ENCODE measurements around the gene PACRG. TPM values are rescaled to one million over a fixed set of nuclear protein-coding genes. Genes with fewer than 3 reads are reported as not detected.

PACRG gene
- total RNA-seq, 1 donor from 2014 or later = under 0.01 TPM

DNA sequence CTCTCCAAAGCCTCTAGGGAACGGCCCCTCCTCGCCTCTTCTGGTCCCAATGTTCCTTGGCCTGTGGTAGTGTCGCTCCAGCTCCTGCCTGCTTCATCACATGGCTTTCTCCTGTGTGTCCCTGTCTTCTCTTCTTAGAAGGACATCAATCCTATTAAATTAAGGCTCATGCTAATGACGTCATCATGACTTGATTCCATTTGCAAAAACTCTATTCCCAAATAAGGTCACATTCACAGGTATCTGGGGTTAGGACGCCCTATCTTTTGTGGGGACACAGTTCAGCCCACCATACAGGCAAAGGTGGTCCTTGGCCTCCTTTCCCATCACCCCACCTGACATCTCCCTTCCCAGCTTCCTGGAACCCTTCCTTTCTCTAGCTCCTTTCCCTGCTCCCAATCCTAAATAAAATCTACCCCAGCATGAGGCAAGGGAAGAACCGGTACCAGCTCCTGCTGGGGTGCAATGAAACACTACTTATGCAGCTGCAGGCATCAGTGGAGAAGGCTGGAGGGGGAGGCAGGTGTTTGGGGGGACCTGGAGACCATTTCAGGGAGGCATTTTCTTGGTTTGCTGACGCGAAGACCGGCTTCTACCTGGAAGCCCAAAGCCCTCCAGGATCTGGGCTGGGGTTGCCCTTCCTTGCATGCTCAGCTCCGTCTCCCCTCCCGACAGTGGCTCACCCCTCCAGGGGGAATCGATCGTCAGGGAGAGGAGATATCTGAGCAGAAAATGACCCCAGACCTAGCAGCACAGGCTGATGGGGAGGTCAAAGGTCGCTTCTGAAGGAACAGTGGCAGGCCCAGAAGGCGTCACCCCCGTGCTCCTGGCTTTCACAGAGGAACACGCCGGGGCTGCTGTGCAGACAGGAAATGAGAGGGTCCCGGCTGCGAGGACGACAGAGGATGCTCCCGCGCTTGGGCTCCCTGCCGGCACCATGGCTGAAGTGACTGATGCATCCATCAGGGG is 615.1 kb downstream of the PACRG start:
- FAIRE-seq (no peak), DNase-seq (ENCODE audit: low read depth) (no peak)
- H3K27me3 ChIP-seq (ENCODE audit: control insufficient read depth, insufficient read depth, low read length) = no peaks in the 10 kb centered on the region
- TF ChIP-seq, protein P1, sequence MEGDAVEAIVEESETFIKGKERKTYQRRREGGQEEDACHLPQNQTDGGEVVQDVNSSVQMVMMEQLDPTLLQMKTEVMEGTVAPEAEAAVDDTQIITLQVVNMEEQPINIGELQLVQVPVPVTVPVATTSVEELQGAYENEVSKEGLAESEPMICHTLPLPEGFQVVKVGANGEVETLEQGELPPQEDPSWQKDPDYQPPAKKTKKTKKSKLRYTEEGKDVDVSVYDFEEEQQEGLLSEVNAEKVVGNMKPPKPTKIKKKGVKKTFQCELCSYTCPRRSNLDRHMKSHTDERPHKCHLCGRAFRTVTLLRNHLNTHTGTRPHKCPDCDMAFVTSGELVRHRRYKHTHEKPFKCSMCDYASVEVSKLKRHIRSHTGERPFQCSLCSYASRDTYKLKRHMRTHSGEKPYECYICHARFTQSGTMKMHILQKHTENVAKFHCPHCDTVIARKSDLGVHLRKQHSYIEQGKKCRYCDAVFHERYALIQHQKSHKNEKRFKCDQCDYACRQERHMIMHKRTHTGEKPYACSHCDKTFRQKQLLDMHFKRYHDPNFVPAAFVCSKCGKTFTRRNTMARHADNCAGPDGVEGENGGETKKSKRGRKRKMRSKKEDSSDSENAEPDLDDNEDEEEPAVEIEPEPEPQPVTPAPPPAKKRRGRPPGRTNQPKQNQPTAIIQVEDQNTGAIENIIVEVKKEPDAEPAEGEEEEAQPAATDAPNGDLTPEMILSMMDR (IDR thresholded peaks at IDR 0.05; ENCODE audit: insufficient read depth, low read length, severe bottlenecking) = no peak
- H3K4me3 ChIP-seq (ENCODE audit: low read depth, low read length) = no peak overlapping the region
- no peaks in the 10 kb centered on the region for H3K36me3 ChIP-seq (ENCODE audit: control insufficient read depth, insufficient read depth, low read length)

DNA sequence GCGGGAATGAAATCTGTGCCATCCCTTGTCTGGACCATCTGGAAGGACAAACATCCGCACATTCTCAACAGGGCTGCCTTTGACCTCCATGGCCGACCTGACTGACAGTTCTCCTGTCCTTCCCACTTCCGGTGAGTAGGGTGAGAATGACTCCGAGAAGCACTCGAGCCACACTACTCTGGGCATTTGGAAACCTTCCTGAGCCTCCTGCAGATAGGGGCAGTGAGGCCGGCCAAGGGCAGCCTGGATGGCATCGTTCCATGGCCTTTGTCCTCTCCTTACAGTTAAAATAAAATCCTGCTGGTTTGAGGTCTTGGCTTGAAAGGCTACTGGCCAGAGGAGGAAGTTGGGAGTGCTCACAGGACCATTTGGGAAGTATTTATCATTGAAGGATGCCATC is 615.8 kb downstream of the PACRG start:
- DNase-seq (ENCODE audit: low read depth) = no peak
- Histone ChIP-seq H3K4me3 (ENCODE audit: low read depth, low read length) (no peak overlapping the region), H3K36me3 (ENCODE audit: control insufficient read depth, insufficient read depth, low read length) (no peaks in the 10 kb centered on the region), H3K27me3 (ENCODE audit: control insufficient read depth, insufficient read depth, low read length) (no peaks in the 10 kb centered on the region)
- FAIRE-seq = no peak
- TF ChIP-seq, protein P1 (IDR thresholded peaks at IDR 0.05; ENCODE audit: insufficient read depth, low read length, severe bottlenecking) = no peak

DNA sequence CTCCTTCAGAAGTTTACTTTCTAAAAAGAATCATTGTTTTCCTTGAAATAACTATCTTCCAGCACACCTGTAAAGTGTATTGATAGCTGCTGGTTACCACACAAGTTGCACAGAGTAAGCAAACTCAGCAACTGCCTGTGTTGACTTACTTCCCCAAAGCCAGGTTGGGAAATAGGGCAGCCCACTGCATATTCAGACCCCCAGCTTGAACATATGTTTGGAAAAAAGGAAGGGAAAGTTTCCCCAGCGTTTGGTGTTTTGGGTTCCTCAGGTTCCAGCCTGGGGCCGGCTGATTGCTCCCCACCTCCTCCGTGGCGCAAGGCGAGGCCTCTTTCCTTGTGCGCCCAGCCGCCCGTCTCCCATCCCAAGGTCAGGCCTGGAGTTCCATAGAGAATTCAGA is 616.6 kb downstream of the PACRG start:
- TF ChIP-seq, protein P1 (IDR thresholded peaks at IDR 0.05; ENCODE audit: insufficient read depth, low read length, severe bottlenecking) = no peak
- Histone ChIP-seq H3K27me3 (ENCODE audit: control insufficient read depth, insufficient read depth, low read length) (no peaks in the 10 kb centered on the region), H3K4me3 (ENCODE audit: low read depth, low read length) (no peak overlapping the region), H3K36me3 (ENCODE audit: control insufficient read depth, insufficient read depth, low read length) (no peaks in the 10 kb centered on the region)
- DNase-seq (ENCODE audit: low read depth) = no peak
- FAIRE-seq = no peak

DNA sequence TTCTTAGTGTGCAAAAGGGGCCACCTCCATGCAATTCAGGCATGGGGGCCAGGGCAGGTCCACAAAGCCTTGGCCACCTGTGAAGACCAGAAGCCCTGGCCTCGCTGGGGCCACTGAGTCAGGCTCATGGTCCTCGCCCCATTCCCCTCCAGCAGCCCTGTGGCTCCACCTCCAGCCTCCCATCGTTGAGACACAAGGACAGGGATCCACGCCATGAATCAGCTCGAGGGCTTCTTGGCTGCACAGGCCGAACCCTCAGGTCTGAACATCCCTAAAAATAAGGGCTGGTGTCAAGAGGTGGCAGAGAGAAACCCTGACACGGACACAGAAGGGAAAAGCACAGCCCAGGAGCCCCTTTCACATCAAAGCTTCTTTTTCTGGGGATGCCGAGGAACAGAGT is 618.2 kb downstream of the PACRG start:
- DNase-seq (ENCODE audit: low read depth) = no peak
- TF ChIP-seq, protein P1 (IDR thresholded peaks at IDR 0.05; ENCODE audit: insufficient read depth, low read length, severe bottlenecking) = no peak
- no peak overlapping the region for H3K4me3 ChIP-seq (ENCODE audit: low read depth, low read length)
- H3K36me3 ChIP-seq (ENCODE audit: control insufficient read depth, insufficient read depth, low read length) = no peaks in the 10 kb centered on the region
- FAIRE-seq = no peak
- no peaks in the 10 kb centered on the region for H3K27me3 ChIP-seq (ENCODE audit: control insufficient read depth, insufficient read depth, low read length)

DNA sequence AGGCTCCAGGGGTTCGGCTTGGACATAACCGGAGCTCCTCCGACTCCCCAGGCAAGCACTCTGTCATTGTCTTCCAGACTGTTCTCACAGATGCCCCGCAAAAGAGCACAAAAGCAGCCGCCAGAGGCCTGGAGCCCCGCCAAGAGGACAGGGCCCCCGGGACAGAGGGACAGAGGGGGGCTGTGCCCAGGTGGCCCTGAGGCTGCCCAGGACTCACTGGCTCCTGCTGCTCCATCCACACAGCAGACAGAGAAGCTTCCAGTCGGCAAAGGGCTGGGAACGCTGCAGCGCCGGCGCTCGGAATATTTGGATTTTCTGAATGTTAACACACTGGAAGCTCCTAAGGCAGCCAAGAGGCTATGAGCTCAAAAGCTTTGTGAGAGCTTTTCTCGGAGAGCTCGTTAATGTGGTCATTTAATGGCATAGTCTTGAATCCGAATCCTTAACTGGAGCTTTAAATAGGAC is 618.8 kb downstream of the PACRG start:
- H3K27me3 ChIP-seq (ENCODE audit: control insufficient read depth, insufficient read depth, low read length) = no peaks in the 10 kb centered on the region
- DNase-seq (ENCODE audit: low read depth) (no peak), FAIRE-seq (no peak)
- H3K36me3 ChIP-seq (ENCODE audit: control insufficient read depth, insufficient read depth, low read length) = no peaks in the 10 kb centered on the region
- no peak overlapping the region for H3K4me3 ChIP-seq (ENCODE audit: low read depth, low read length)
- TF ChIP-seq, protein P1 (IDR thresholded peaks at IDR 0.05; ENCODE audit: insufficient read depth, low read length, severe bottlenecking) = no peak
